IMR-90 (cell line): ENCODE measurements around the gene TMEM130. TPM values are rescaled to one million over a fixed set of nuclear protein-coding genes. Genes with fewer than 3 reads are reported as not detected.
A peak's percentile ranks its signal among the peaks of the same experiment; 100 is the strongest.
"Not testable (repeated sequence)": the region's sequence is repeated elsewhere in the genome, so short reads cannot be mapped to it uniquely, and the experiment has no call there.

Experiments used
- ATAC-seq: fragments of 200-7000 bp; cut with Tn5 transposase; 2 replicates; pipeline ENCODE4 v1.9.1; 2020; ENCODE audit warnings: low read depth, mild to moderate bottlenecking, moderate library complexity
- BruUV-seq: library from RNA; stranded (reverse); fragments of 400-500 nt; replicated peaks from 2 replicates; lab custom pipeline; 2021; lab: Mats Ljungman, UMichigan
- CTCF ChIA-PET: fragments of 300-600 bp; formaldehyde crosslinking; extraction: SDS; loops from one replicate; lab custom pipeline; 2021; ENCODE audit warnings: antibody characterized with exemption; lab: Yijun Ruan, JAX
- POLR2A ChIA-PET: fragments of 300-600 bp; sonication (Branson Sonifier 250); formaldehyde crosslinking; loops from one replicate; lab custom pipeline; 2022; ENCODE audit warnings: antibody characterized with exemption; ENCODE audit not compliant: unreplicated experiment; lab: Charles Lee
- DNase-seq: peaks from one replicate; pipeline ENCODE4 v3.0.0; 2013
- H2AFZ ChIP-seq: replicated peaks from 2 replicates; pipeline ENCODE3; 2013; ENCODE audit warnings: low read length, mild to moderate bottlenecking; ENCODE audit not compliant: poor library complexity
- H2AK5ac ChIP-seq: 2 replicates; pipeline ENCODE4 v1.6.1; 2013; ENCODE audit warnings: low read depth, low read length, inconsistent platforms
- H2AK9ac ChIP-seq: replicated peaks from 2 replicates; pipeline ENCODE3; 2013; ENCODE audit warnings: mild to moderate bottlenecking, low read depth, low read length, moderate library complexity; ENCODE audit not compliant: poor library complexity
- H2BK120ac ChIP-seq: 2 replicates; pipeline ENCODE4 v1.6.1; 2013; ENCODE audit warnings: low read depth, low read length, inconsistent platforms
- H2BK15ac ChIP-seq: 3 replicates; pipeline ENCODE4 v1.6.1; 2013; ENCODE audit warnings: low read depth, low read length, inconsistent platforms
- H2BK20ac ChIP-seq: 2 replicates; pipeline ENCODE4 v1.6.1; 2013; ENCODE audit warnings: low read depth, mild to moderate bottlenecking, inconsistent platforms, low read length, moderate library complexity
- H2BK5ac ChIP-seq: 2 replicates; pipeline ENCODE4 v1.6.1; 2013; ENCODE audit warnings: mild to moderate bottlenecking, low read depth, low read length, inconsistent platforms; ENCODE audit not compliant: poor library complexity, severe bottlenecking
- H3K14ac ChIP-seq: replicated peaks from 2 replicates; pipeline ENCODE4 v1.6.1; 2013; ENCODE audit warnings: low read depth, low read length, inconsistent platforms
- H3K18ac ChIP-seq: 2 replicates; pipeline ENCODE4 v1.6.1; 2013; ENCODE audit warnings: low read depth, low read length, control low read depth
- H3K23ac ChIP-seq: 2 replicates; pipeline ENCODE4 v1.6.1; 2013; ENCODE audit warnings: low read depth, low read length, inconsistent platforms
- H3K27ac ChIP-seq: 2 replicates; pipeline ENCODE4 v1.5.1; 2013; ENCODE audit warnings: mild to moderate bottlenecking, control low read depth, low read length; ENCODE audit not compliant: insufficient read depth
- H3K27me3 ChIP-seq: 2 replicates; pipeline ENCODE4 v1.6.1; 2013; ENCODE audit warnings: low read length; ENCODE audit not compliant: control insufficient read depth, insufficient read depth
- H3K36me3 ChIP-seq: 2 replicates; pipeline ENCODE4 v1.6.1; 2013; ENCODE audit warnings: low read length, mixed read lengths; ENCODE audit not compliant: control insufficient read depth, insufficient read depth
- H3K4ac ChIP-seq: 2 replicates; pipeline ENCODE4 v1.6.1; 2013; ENCODE audit warnings: low read depth, low read length, inconsistent platforms
- H3K4me1 ChIP-seq: 2 replicates; pipeline ENCODE4 v1.6.1; 2013; ENCODE audit warnings: low read length, mixed read lengths; ENCODE audit not compliant: control insufficient read depth, insufficient read depth
- H3K4me2 ChIP-seq: 2 replicates; pipeline ENCODE4 v1.6.1; 2013; ENCODE audit warnings: low read depth, mild to moderate bottlenecking, control low read depth, low read length, moderate library complexity
- H3K4me3 ChIP-seq: 2 replicates; pipeline ENCODE4 v1.5.1; 2013; ENCODE audit warnings: low read depth, mild to moderate bottlenecking, control low read depth, low read length, moderate library complexity; ENCODE audit not compliant: insufficient read depth
- H3K56ac ChIP-seq: 2 replicates; pipeline ENCODE4 v1.6.1; 2013; ENCODE audit warnings: low read length, inconsistent platforms; ENCODE audit not compliant: insufficient read depth; ENCODE audit errors: extremely low read depth
- H3K79me1 ChIP-seq, 2 experiments: 2 replicates each; pipeline ENCODE4 v1.6.1; 2013; ENCODE audit warnings: low read length in 2 of 2, inconsistent platforms in 1 of 2, low read depth in 1 of 2
- H3K9ac ChIP-seq: 2 replicates; pipeline ENCODE4 v1.6.1; 2013; ENCODE audit warnings: low read depth, low read length, control low read depth
- H3K9me1 ChIP-seq: 2 replicates; pipeline ENCODE4 v1.6.1; 2013; ENCODE audit warnings: low read length, inconsistent platforms; ENCODE audit not compliant: insufficient read depth
- H3K9me3 ChIP-seq: 2 replicates; pipeline ENCODE4 v1.6.1; 2013; ENCODE audit warnings: low read length; ENCODE audit not compliant: control insufficient read depth, insufficient read depth
- H4K20me1 ChIP-seq: 2 replicates; pipeline ENCODE4 v1.6.1; 2013; ENCODE audit warnings: low read length, inconsistent platforms; ENCODE audit not compliant: insufficient read depth
- H4K5ac ChIP-seq: 2 replicates; pipeline ENCODE4 v1.6.1; 2013; ENCODE audit warnings: mild to moderate bottlenecking, low read depth, low read length, control low read depth
- H4K8ac ChIP-seq, 2 experiments: 2 replicates each; pipeline ENCODE4 v1.6.1; 2013; ENCODE audit warnings: low read depth in 2 of 2, low read length in 2 of 2, control low read depth in 1 of 2, inconsistent platforms in 1 of 2
- H4K91ac ChIP-seq: 2 replicates; pipeline ENCODE4 v1.6.1; 2013; ENCODE audit warnings: low read depth, low read length, inconsistent platforms; ENCODE audit not compliant: insufficient read depth
- BHLHE40 ChIP-seq: fragments of 150-350 bp; IDR thresholded peaks from 2 replicates; pipeline ENCODE4 v1.6.1; 2016; ENCODE audit warnings: mild to moderate bottlenecking, low read depth, low read length
- FOS ChIP-seq: fragments of 150-350 bp; IDR thresholded peaks from 2 replicates; pipeline ENCODE4 v1.6.1; 2016; ENCODE audit warnings: low read depth, low read length
- POLR2A ChIP-seq: IDR thresholded peaks from 2 replicates; pipeline ENCODE4 v1.6.1; 2012; ENCODE audit warnings: mild to moderate bottlenecking, low read depth, low read length
- WGBS, 2 experiments: methylation state at CpG; one replicate each; pipeline versions ENCODE4 v1.1.5 to v1.1.7; 2013; ENCODE audit warnings: missing lambda C conversion rate in 2 of 2; ENCODE audit not compliant: insufficient read length in 1 of 2; ENCODE audit errors: extremely low coverage in 2 of 2; 5-methylcytosine and 5-hydroxymethylcytosine counted together
- dilution Hi-C: fragments of 300-500 bp; cut with HindIII; formaldehyde crosslinking; loops from one replicate; pipeline ENCODE4 v1.14.3; 2018; ENCODE audit warnings: low sequenced_read_pairs; ENCODE audit not compliant: unreplicated experiment
- in situ Hi-C: fragments of 300-500 bp; cut with MboI; formaldehyde crosslinking; loops from 3 replicates; pipeline ENCODE4 v1.14.3; 2019; ENCODE audit warnings: low sequenced_read_pairs, inconsistent platforms, mixed read lengths
- intact Hi-C: fragments of 100-400 bp; cut with micrococcal nuclease; formaldehyde crosslinking; loops from 2 replicates; pipeline ENCODE4 v1.10.0; 2022
- polyA plus RNA-seq, 3 experiments: library from polyadenylated mRNA; depleted of rRNA; stranded (reverse); fragments of >200 nt; gene quantifications; 2 replicates each; pipeline ENCODE4 v1.2.3, GENCODE V29; 2012; ENCODE audit warnings: low replicate concordance in 1 of 3
- total RNA-seq: library from RNA; depleted of rRNA; stranded (reverse); fragments of >200 nt; gene quantifications from 2 replicates; pipeline ENCODE4 v1.2.3, GENCODE V29; 2012

TMEM130 gene
- total and polyA plus RNA-seq, 2 of the 4 experiments (the other 2 are of a cell fraction), result 1.1 to 14.8 TPM

- H4K91ac ChIP-seq, result no peak overlapping the region
- peaks cover 5 to 13% of the 10 kb centered on the region in 2 experiments; a peak in 2 of 4 replicates for H3K79me1 ChIP-seq
- intact Hi-C loops, result no loop called here
- POLR2A ChIA-PET, result no interaction called here
- H2BK20ac ChIP-seq, result no peak overlapping the region
- TF ChIP-seq POLR2A (no peak), FOS (no peak), BHLHE40 (no peak)
- no CpG with 5 or more reads among the region's 1 CpG for WGBS, 2 experiments
- H2AK5ac ChIP-seq, result no peak overlapping the region
- peaks cover 9% of the 10 kb centered on the region for H4K20me1 ChIP-seq
- peaks cover 10% of the 10 kb centered on the region for H3K4me1 ChIP-seq
- dilution Hi-C loops, result no loop called here
- H2BK5ac ChIP-seq, result no peak overlapping the region
- no peak overlapping the region for H3K27ac ChIP-seq
- no peak overlapping the region for H2BK120ac ChIP-seq
- peak overlapping the region; percentile 78 for H2AK9ac ChIP-seq
- CTCF ChIA-PET, result no interaction called here
- no peak overlapping the region for H3K4me2 ChIP-seq
- peaks cover 5% of the 10 kb centered on the region; the same call in 1 of the 2 replicates for H3K9me1 ChIP-seq
- no peak overlapping the region for H3K4ac ChIP-seq
- no peak overlapping the region for H2AFZ ChIP-seq
- no peak overlapping the region for H3K14ac ChIP-seq
- H2BK15ac ChIP-seq, result no peak overlapping the region
- no peak overlapping the region for H3K9ac ChIP-seq
- no peak overlapping the region for H4K8ac ChIP-seq
- H3K36me3 ChIP-seq, result no peaks in the 10 kb centered on the region
- BruUV-seq, result no TSS peak
- no peak overlapping the region for H4K5ac ChIP-seq
- H3K23ac ChIP-seq, result no peak overlapping the region
- no peaks in the 10 kb centered on the region for H3K9me3 ChIP-seq
- no peak overlapping the region for H3K4me3 ChIP-seq
- no peak overlapping the region for H3K56ac ChIP-seq
- no peak overlapping the region for H3K18ac ChIP-seq
- in situ Hi-C loops, result no loop called here
- peaks cover 2% of the 10 kb centered on the region; the same call in 1 of the 2 replicates for H3K27me3 ChIP-seq
- DNase-seq, result no peak
- ATAC-seq, result no peak
Measured at GRCh38 chr7:98874942-98875341, 5.1 kb upstream of the TMEM130 start.

DNA sequence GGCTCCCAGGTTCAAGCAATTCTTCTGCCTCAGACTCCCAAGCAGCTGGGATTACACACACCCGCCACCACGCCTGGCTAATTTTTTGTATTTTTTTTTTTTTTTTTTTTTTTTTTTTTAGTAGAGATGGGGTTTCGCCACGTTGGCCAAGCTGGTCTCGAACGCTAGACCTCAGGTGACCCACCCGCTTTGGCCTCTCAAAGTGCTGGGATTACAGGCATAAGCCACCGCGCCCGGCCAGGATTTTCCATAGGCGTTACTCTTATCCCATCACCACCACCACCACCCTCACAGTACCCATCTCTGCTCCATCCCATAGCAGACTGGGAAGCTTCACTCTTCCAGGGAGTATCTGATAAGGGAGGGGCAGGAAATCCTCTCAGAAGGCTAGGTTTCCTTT lies 3.8 kb upstream of the TMEM130 start:
- WGBS, 2 experiments, result no CpG with 5 or more reads among the region's 11 CpGs
- H3K14ac ChIP-seq, intact Hi-C loops, H3K36me3 ChIP-seq, H3K4ac ChIP-seq, H2AK5ac ChIP-seq, H3K27ac ChIP-seq, H4K5ac ChIP-seq, POLR2A ChIA-PET, H3K9ac ChIP-seq, ATAC-seq, H3K56ac ChIP-seq, dilution Hi-C loops, H3K9me3 ChIP-seq, H3K4me2 ChIP-seq, H3K23ac ChIP-seq, H3K4me1 ChIP-seq, H3K9me1 ChIP-seq, H2BK5ac ChIP-seq, H2AK9ac ChIP-seq, BruUV-seq, H3K18ac ChIP-seq, H4K91ac ChIP-seq, H2BK15ac ChIP-seq, in situ Hi-C loops, H3K79me1 ChIP-seq, H2BK20ac ChIP-seq, CTCF ChIA-PET, DNase-seq, H2AFZ ChIP-seq, H4K20me1 ChIP-seq, H4K8ac ChIP-seq, H2BK120ac ChIP-seq, H3K4me3 ChIP-seq: not testable (repeated sequence)
- peaks cover 12% of the 10 kb centered on the region; the same call in 1 of the 2 replicates for H3K27me3 ChIP-seq
